CD14-positive monocyte (primary cell): ENCODE measurements around the gene NAA10. TPM values are rescaled to one million over a fixed set of nuclear protein-coding genes. Genes with fewer than 3 reads are reported as not detected.
A peak's percentile ranks its signal among the peaks of the same experiment; 100 is the strongest.

Experiments
- DNase-seq, 3 donors: peaks; one replicate each; pipeline ENCODE4 v3.0.0-alpha.2; 2011 to 2022
- H2AFZ ChIP-seq: 2 replicates; pipeline ENCODE4 v1.6.0; 2012; ENCODE audit warnings: mild to moderate bottlenecking, low read depth, low read length, inconsistent platforms; ENCODE audit not compliant: insufficient read depth, poor library complexity, severe bottlenecking
- H3K27ac ChIP-seq, 2 donors: 1 replicate in 1 of 2; 2 replicates in 1 of 2; pipeline ENCODE4 v1.5.1; 2012 to 2013; ENCODE audit warnings: low read length in 2 of 2, control low read depth in 1 of 2, inconsistent platforms in 1 of 2, low read depth in 1 of 2, mild to moderate bottlenecking in 1 of 2
- H3K27me3 ChIP-seq, 2 donors: one replicate each; pipeline versions ENCODE4 v1.6.0 to v1.6.1; 2011 to 2013; ENCODE audit warnings: low read length in 2 of 2; ENCODE audit not compliant: control insufficient read depth in 2 of 2, insufficient read depth in 2 of 2
- H3K36me3 ChIP-seq, 2 donors: replicated peaks in 1 of 2; 1 replicate in 1 of 2; 2 replicates in 1 of 2; pipeline versions ENCODE4 v1.5.1 to v1.6.1; 2012 to 2013; ENCODE audit warnings: low read length in 2 of 2, control low read depth in 1 of 2, inconsistent platforms in 1 of 2, mild to moderate bottlenecking in 1 of 2; ENCODE audit not compliant: insufficient read depth in 2 of 2, control insufficient read depth in 1 of 2
- H3K4me1 ChIP-seq, 2 donors: 1 replicate in 1 of 2; 2 replicates in 1 of 2; pipeline versions ENCODE4 v1.5.1 to v1.6.1; 2012 to 2013; ENCODE audit warnings: low read length in 2 of 2, control low read depth in 1 of 2, inconsistent platforms in 1 of 2, mild to moderate bottlenecking in 1 of 2, moderate library complexity in 1 of 2; ENCODE audit not compliant: insufficient read depth in 2 of 2, control insufficient read depth in 1 of 2
- H3K4me2 ChIP-seq: replicated peaks from 2 replicates; pipeline ENCODE3; 2012; ENCODE audit warnings: low read length, moderate library complexity, mild to moderate bottlenecking; ENCODE audit not compliant: poor library complexity, severe bottlenecking; ENCODE audit errors: extremely low read depth
- H3K4me3 ChIP-seq, 3 experiments: fragments of 200-600 bp in 1 of 3; sonication (generic) in 1 of 3; replicated peaks in 1 of 3; 1 replicate in 2 of 3; 2 replicates in 1 of 3; pipeline ENCODE4 v1.5.1; 2011 to 2013; ENCODE audit warnings: low read length in 3 of 3, mild to moderate bottlenecking in 3 of 3, control low read depth in 2 of 3, low read depth in 2 of 3, inconsistent platforms in 1 of 3, moderate library complexity in 1 of 3
- H3K79me2 ChIP-seq: 2 replicates; pipeline ENCODE4 v1.6.0; 2012; ENCODE audit warnings: mild to moderate bottlenecking, control low read depth, inconsistent platforms, low read length, moderate library complexity; ENCODE audit not compliant: insufficient read depth
- H3K9ac ChIP-seq: 2 replicates; pipeline ENCODE4 v1.6.0; 2017; ENCODE audit warnings: low read length, mild to moderate bottlenecking; ENCODE audit not compliant: insufficient read depth, poor library complexity, severe bottlenecking
- H3K9me3 ChIP-seq, 2 donors: replicated peaks in 1 of 2; 1 replicate in 1 of 2; 2 replicates in 1 of 2; pipeline versions ENCODE4 v1.5.1 to v1.6.1; 2012 to 2013; ENCODE audit warnings: low read length in 2 of 2, control low read depth in 1 of 2; ENCODE audit not compliant: control insufficient read depth in 1 of 2, insufficient read depth in 1 of 2
- H4K20me1 ChIP-seq: 2 replicates; pipeline ENCODE4 v1.6.0; 2012; ENCODE audit warnings: mild to moderate bottlenecking, low read length, control low read depth, moderate library complexity; ENCODE audit not compliant: insufficient read depth
- H3K27ac Mint-ChIP-seq, 7 donors: one replicate each; pipeline ENCODE4 v1.8.0; 2020; ENCODE audit warnings: mild to moderate bottlenecking in 7 of 7, mixed read lengths in 7 of 7, moderate library complexity in 6 of 7, inconsistent platforms in 2 of 7
- H3K27me3 Mint-ChIP-seq, 3 donors: one replicate each; pipeline ENCODE4 v1.8.0; 2021 to 2022; ENCODE audit warnings: low read depth in 3 of 3, mild to moderate bottlenecking in 3 of 3, mixed read lengths in 3 of 3, moderate library complexity in 3 of 3, inconsistent platforms in 1 of 3
- H3K36me3 Mint-ChIP-seq, 2 donors: one replicate each; pipeline ENCODE4 v1.8.0; 2020; ENCODE audit warnings: mixed read lengths in 2 of 2, inconsistent platforms in 1 of 2, mild to moderate bottlenecking in 1 of 2
- H3K4me1 Mint-ChIP-seq: one replicate; pipeline ENCODE4 v1.8.0; 2020; ENCODE audit warnings: mild to moderate bottlenecking, mixed read lengths
- H3K4me3 Mint-ChIP-seq, 2 donors: one replicate each; pipeline ENCODE4 v1.8.0; 2020; ENCODE audit warnings: mild to moderate bottlenecking in 2 of 2, mixed read lengths in 2 of 2, moderate library complexity in 1 of 2
- H3K9me3 Mint-ChIP-seq, 7 donors: one replicate each; pipeline ENCODE4 v1.8.0; 2020 to 2022; ENCODE audit warnings: mixed read lengths in 7 of 7, mild to moderate bottlenecking in 6 of 7, moderate library complexity in 6 of 7, inconsistent platforms in 2 of 7
- CTCF ChIP-seq: fragments of 200-600 bp; IDR thresholded peaks from one replicate; pipeline ENCODE4 v1.8.0; 2022; ENCODE audit warnings: antibody characterized with exemption, mild to moderate bottlenecking
- WGBS: methylation state at CpG from one replicate; pipeline ENCODE4 v1.1.5; 2013; ENCODE audit warnings: missing lambda C conversion rate; ENCODE audit not compliant: insufficient coverage; 5-methylcytosine and 5-hydroxymethylcytosine counted together
- intact Hi-C, 2 donors: fragments of 100-400 bp; cut with micrococcal nuclease; formaldehyde crosslinking; loops; one replicate each; pipeline versions ENCODE4 v1.15.0 to v1.15.1; 2023
- polyA plus RNA-seq, 3 donors: library from polyadenylated mRNA; depleted of rRNA in 1 of 3; unstranded in 2 of 3; stranded (reverse) in 1 of 3; fragments of 300-500 nt in 2 of 3; fragments of >200 nt in 1 of 3; fragmentation: Illumina TruSeq in 2 of 3; gene quantifications; 1 replicate in 2 of 3; 2 replicates in 1 of 3; pipeline ENCODE4 v1.2.3, GENCODE V29; 2012 to 2021

Gene NAA10
- polyA plus RNA-seq, 3 donors: 46.7 to 109 (median 47.9) TPM

DNA sequence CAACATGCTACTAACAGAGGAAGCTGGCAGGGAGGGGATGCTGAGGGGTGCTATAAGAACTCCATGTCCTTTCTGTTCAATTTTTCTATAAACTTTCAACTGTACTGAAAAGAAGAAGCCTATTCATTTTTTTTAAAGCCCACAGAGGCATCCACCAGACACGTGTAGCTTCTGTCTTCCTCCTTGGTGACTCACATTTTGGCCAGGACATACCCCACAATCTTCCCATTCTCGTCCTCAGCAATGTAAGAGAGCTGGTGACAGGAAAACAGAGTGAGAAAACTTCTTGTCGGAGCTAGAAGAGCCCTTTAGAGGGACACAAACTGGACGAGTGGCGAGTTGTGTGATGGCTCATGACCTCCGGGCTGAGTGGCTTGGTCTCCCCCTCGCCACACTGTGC lies 1.1 kb downstream of the NAA10 start:
- Histone ChIP-seq H3K4me3 (peak overlapping the region in 2 of 3 experiments; percentile 66 to 85), H3K4me1 (peaks cover 31 to 36% of the 10 kb centered on the region in 2 donors)
- intact Hi-C loops: no loop called here

DNA sequence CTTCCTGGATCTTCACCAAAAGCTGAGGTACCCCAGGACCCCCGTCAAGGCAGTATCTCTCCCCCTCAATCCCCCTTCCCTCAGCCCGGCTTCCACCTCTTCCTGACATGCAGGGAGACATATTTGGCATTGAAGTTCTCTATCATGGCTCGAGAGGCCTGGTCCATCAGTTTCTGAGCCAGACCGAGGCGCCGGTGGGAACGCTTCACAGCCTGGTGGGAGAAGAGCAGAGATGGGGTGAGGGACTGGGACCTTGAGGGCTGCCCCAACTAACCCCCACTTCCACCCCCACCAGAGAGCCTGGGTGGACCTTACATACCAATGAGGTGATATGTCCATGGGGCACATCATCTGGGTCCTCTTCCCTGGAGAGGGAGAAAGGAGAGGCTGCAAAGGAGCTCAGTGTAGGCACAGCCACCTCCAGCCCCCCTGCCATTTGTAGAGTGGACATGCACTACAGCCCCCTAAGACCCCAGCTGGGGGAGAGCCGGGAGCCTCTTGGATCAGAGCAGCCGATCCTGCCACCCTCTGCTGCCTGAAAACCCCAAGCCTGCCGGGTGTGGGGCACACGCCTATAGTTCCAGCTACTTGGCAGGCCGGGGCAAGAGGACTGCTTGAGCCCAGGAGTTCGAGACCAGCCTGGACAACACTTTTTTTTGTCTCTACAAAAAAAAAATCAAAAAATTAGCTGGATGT lies 2.5 kb downstream of the NAA10 start:
- Histone ChIP-seq H4K20me1 (peaks cover 74% of the 10 kb centered on the region), H3K79me2 (peaks cover 46% of the 10 kb centered on the region), H3K36me3 (peaks cover 31 to 36% of the 10 kb centered on the region in 2 donors), H3K27me3 (peaks cover 0 to 3% of the 10 kb centered on the region in 2 donors), H2AFZ (no peak overlapping the region), H3K4me1 (peaks cover 38 to 50% of the 10 kb centered on the region in 2 donors), H3K9me3 (no peaks in the 10 kb centered on the region), H3K9ac (no peak overlapping the region), H3K27ac (no peak overlapping the region), H3K4me3 (no peak overlapping the region), H3K4me2 (no peak overlapping the region)
- H3K4me3 Mint-ChIP-seq: no peak overlapping the region
- H3K4me1 Mint-ChIP-seq: peaks cover 26% of the 10 kb centered on the region
- intact Hi-C loops: no loop called here
- peaks cover 0 to 16% (median 3%) of the 10 kb centered on the region in 7 donors for H3K9me3 Mint-ChIP-seq
- peaks cover 18 to 35% of the 10 kb centered on the region in 2 donors for H3K36me3 Mint-ChIP-seq
- peak overlapping the region in 1 of 7 donors; percentile 14 for H3K27ac Mint-ChIP-seq
- no peak for DNase-seq
- no peak for TF ChIP-seq CTCF
- WGBS: 100% methylated on average over 2 of the region's 13 CpGs
- peaks cover 0 to 45% (median 2%) of the 10 kb centered on the region in 3 donors for H3K27me3 Mint-ChIP-seq

More for the DNA sequence above, 1.1 kb downstream of the NAA10 start:
- peak overlapping the region in 5 of 7 donors; percentile 11 to 84 (median 60) for H3K27ac Mint-ChIP-seq
- H3K9me3 ChIP-seq: no peaks in the 10 kb centered on the region
- H3K27me3 Mint-ChIP-seq: peaks cover 0 to 47% (median 2%) of the 10 kb centered on the region in 3 donors
- H4K20me1 ChIP-seq: peaks cover 75% of the 10 kb centered on the region
- no peak for TF ChIP-seq CTCF
- peak overlapping the region; percentile 94 for H3K4me2 ChIP-seq
- no peak overlapping the region for H2AFZ ChIP-seq
- peaks cover 34 to 43% of the 10 kb centered on the region in 2 donors for H3K36me3 ChIP-seq
- WGBS: 75% methylated on average over 2 of the region's 7 CpGs
- peaks cover 23 to 43% of the 10 kb centered on the region in 2 donors for H3K36me3 Mint-ChIP-seq
- peaks cover 0 to 14% (median 2%) of the 10 kb centered on the region in 7 donors for H3K9me3 Mint-ChIP-seq
- H3K27me3 ChIP-seq: peaks cover 0 to 3% of the 10 kb centered on the region in 2 donors
- H3K27ac ChIP-seq: peak overlapping the region in 1 of 2 donors; percentile 48
- H3K79me2 ChIP-seq: peaks cover 41% of the 10 kb centered on the region
- peaks cover 23% of the 10 kb centered on the region for H3K4me1 Mint-ChIP-seq
- peak overlapping the region; percentile 45 for H3K9ac ChIP-seq
- H3K4me3 Mint-ChIP-seq: peak overlapping the region; percentile 79 to 88
- DNase-seq: peak in 2 of 3 donors; percentile 12 to 28
